Measurements from ENCODE around the gene TRAPPC1. TPM values are rescaled to one million over a fixed set of nuclear protein-coding genes. Genes with fewer than 3 reads are reported as not detected.

Gene TRAPPC1
- total and polyA plus RNA-seq, 10 of the 15 experiments (the other 5 are each of a cell fraction or from before 2014, with no cell fraction given): 31.3 to 306 (median 134) TPM

GRCh38 chr17:7940034-7940433, 8.3 kb upstream of the TRAPPC1 start (continued):
- TF ChIP-seq NFXL1 (IDR thresholded peaks at IDR 0.05; ENCODE audit: borderline replicate concordance) (no peak), SREBF1 (IDR thresholded peaks at IDR 0.05; ENCODE audit: low read length) (no peak)

- H3K4me1 ChIP-seq (ENCODE audit: control insufficient read depth, insufficient read depth, low read length): peaks cover 1% of the 10 kb centered on the region
- H3K4me3 ChIP-seq: no peak overlapping the region
- H2AFZ ChIP-seq (ENCODE audit: control insufficient read depth, low read depth, low read length): no peak overlapping the region
- ChIA-PET RAD21 (ENCODE audit: unreplicated experiment) (interaction anchor here (1.2 to 1.9 kb wide), 3 partner anchors 9 to 106 kb away, joined by 3 to 5 read pairs (median 3); no protein-coding TSS in a partner anchor), SMC1A (ENCODE audit: uncharacterized antibody, unreplicated experiment) (interaction anchor here (0.6 to 4.7 kb wide), 7 partner anchors 8 to 83 kb away, joined by 3 to 25 read pairs (median 3); no protein-coding TSS in a partner anchor), CTCF (interaction anchor here (0.9 to 8.9 kb wide), 7 partner anchors 9 to 138 kb away, joined by 3 to 76 read pairs (median 4); partner anchors contain the start of gene RNF227), POLR2A (interaction anchor here (1.3 to 1.5 kb wide), 2 partner anchors 9 to 15 kb away, joined by 3 to 5 read pairs; no protein-coding TSS in a partner anchor)
- TSS peak; percentile 15 for BruUV-seq (replicated peaks)
- in situ Hi-C loops (cut with MboI): no loop called here
- peaks cover 0 to 7% of the 10 kb centered on the region in 2 experiments; a peak in 2 of 4 replicates for H3K36me3 ChIP-seq (ENCODE audit: control insufficient read depth in 2 of 2, insufficient read depth in 2 of 2, low read length in 1 of 2)
- no peak for FAIRE-seq
- ATAC-seq: no peak
- no peaks in the 10 kb centered on the region for H4K20me1 ChIP-seq (ENCODE audit: control insufficient read depth, insufficient read depth)
- intact Hi-C loops (cut with micrococcal nuclease; ENCODE audit: unreplicated experiment): no loop called here
- no peak for DNase-seq (ENCODE audit: low read depth, low spot score)
- peaks cover 27% of the 10 kb centered on the region for H3K79me2 ChIP-seq (ENCODE audit: control insufficient read depth, insufficient read depth, low read length)
- H3K27me3 ChIP-seq (replicated peaks in 1 of 2; ENCODE audit: control insufficient read depth in 2 of 2, insufficient read depth in 2 of 2, low read length in 1 of 2): no peaks in the 10 kb centered on the region
- no peak overlapping the region for H3K4me2 ChIP-seq (ENCODE audit: control insufficient read depth, insufficient read depth)
- no peaks in the 10 kb centered on the region for H3K9me3 ChIP-seq (replicated peaks; ENCODE audit: control insufficient read depth, insufficient read depth, low read length)
- no peak overlapping the region for H3K27ac ChIP-seq (ENCODE audit: control insufficient read depth, insufficient read depth)
- no peak overlapping the region for H3K9ac ChIP-seq (ENCODE audit: control insufficient read depth, insufficient read depth, low read length)
- TF ChIP-seq WRNIP1 (IDR thresholded peaks at IDR 0.05; ENCODE audit: borderline replicate concordance, low read depth, low read length): no peak
- TF ChIP-seq USF1 (IDR thresholded peaks at IDR 0.05; ENCODE audit: borderline replicate concordance, extremely low read length, insufficient read depth, low read depth, low read length): no peak
- no peak for TF ChIP-seq SPI1 (IDR thresholded peaks at IDR 0.05; ENCODE audit: borderline replicate concordance, insufficient read depth, low read depth, low read length)
- TF ChIP-seq PML (IDR thresholded peaks at IDR 0.05; ENCODE audit: low read length): no peak
- no peak for TF ChIP-seq IKZF1 (conservative IDR thresholded peaks at IDR 0.05)
- TF ChIP-seq, protein P1, sequence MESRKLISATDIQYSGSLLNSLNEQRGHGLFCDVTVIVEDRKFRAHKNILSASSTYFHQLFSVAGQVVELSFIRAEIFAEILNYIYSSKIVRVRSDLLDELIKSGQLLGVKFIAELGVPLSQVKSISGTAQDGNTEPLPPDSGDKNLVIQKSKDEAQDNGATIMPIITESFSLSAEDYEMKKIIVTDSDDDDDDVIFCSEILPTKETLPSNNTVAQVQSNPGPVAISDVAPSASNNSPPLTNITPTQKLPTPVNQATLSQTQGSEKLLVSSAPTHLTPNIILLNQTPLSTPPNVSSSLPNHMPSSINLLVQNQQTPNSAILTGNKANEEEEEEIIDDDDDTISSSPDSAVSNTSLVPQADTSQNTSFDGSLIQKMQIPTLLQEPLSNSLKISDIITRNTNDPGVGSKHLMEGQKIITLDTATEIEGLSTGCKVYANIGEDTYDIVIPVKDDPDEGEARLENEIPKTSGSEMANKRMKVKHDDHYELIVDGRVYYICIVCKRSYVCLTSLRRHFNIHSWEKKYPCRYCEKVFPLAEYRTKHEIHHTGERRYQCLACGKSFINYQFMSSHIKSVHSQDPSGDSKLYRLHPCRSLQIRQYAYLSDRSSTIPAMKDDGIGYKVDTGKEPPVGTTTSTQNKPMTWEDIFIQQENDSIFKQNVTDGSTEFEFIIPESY (IDR thresholded peaks at IDR 0.05): no peak
- TF ChIP-seq CREB1 (IDR thresholded peaks at IDR 0.05; ENCODE audit: low read depth): no peak
- no peak for TF ChIP-seq ZNF687 (IDR thresholded peaks at IDR 0.05)
- no peak for TF ChIP-seq JUND (IDR thresholded peaks at IDR 0.05; ENCODE audit: low read depth, low read length)
- no peak for TF ChIP-seq RAD21 (IDR thresholded peaks at IDR 0.05; ENCODE audit: insufficient read depth, low read depth, low read length)
- no peak for TF ChIP-seq ZZZ3 (IDR thresholded peaks at IDR 0.05; ENCODE audit: control insufficient read depth, insufficient read length, low read depth)
- no peak for TF ChIP-seq SP1 (IDR thresholded peaks at IDR 0.05; ENCODE audit: low read depth, low read length)
- no peak for TF ChIP-seq NFYB (IDR thresholded peaks at IDR 0.05; ENCODE audit: insufficient read depth, low read depth, low read length)
- no peak for TF ChIP-seq SREBF2 (IDR thresholded peaks at IDR 0.05; ENCODE audit: low read length)
- TF ChIP-seq CHD1 (IDR thresholded peaks at IDR 0.05; ENCODE audit: low read depth, low read length): no peak
- TF ChIP-seq IKZF2 (IDR thresholded peaks at IDR 0.05): no peak
- no peak for TF ChIP-seq SREBF1 (IDR thresholded peaks at IDR 0.05; ENCODE audit: low read length)
These were observed 4.1 kb upstream of the TRAPPC1 start for GRCh38 chr17:7935859-7936258.

Data from GM12878 (cell line).